Activated CD4-positive, alpha-beta memory T cell treated with anti-CD3 and anti-CD28 coated beads, Interleukin-2, amount 10 ng/mL, durations not matched to agents 7 days and 5 days (primary cell): ENCODE measurements around the gene ST6GALNAC2. TPM values are rescaled to one million over a fixed set of nuclear protein-coding genes. Genes with fewer than 3 reads are reported as not detected.

Source experiments
- CTCF ChIA-PET: fragments of 350-600 bp; sonication (Branson Sonifier 250); formaldehyde crosslinking; loops from one replicate; lab custom pipeline; 2021; ENCODE audit warnings: antibody characterized with exemption, inconsistent platforms; lab: Charles Lee
- POLR2A ChIA-PET: fragments of 350-600 bp; sonication (Branson Sonifier 250); formaldehyde crosslinking; loops from one replicate; lab custom pipeline; 2021; ENCODE audit warnings: antibody characterized with exemption; lab: Charles Lee
- DNase-seq: peaks from one replicate; pipeline ENCODE4 v3.0.0-alpha.2; 2020
- H3K27ac Mint-ChIP-seq: one replicate; pipeline ENCODE4 v1.8.0; 2021; ENCODE audit warnings: mild to moderate bottlenecking, mixed read lengths
- H3K27me3 Mint-ChIP-seq: one replicate; pipeline ENCODE4 v1.8.0; 2021; ENCODE audit warnings: mixed read lengths
- H3K36me3 Mint-ChIP-seq: one replicate; pipeline ENCODE4 v1.8.0; 2021; ENCODE audit warnings: low read depth, mixed read lengths
- H3K4me1 Mint-ChIP-seq: one replicate; pipeline ENCODE4 v1.8.0; 2021; ENCODE audit warnings: mixed read lengths
- H3K4me3 Mint-ChIP-seq: one replicate; pipeline ENCODE4 v1.8.0; 2021; ENCODE audit warnings: mild to moderate bottlenecking, mixed read lengths
- H3K9me3 Mint-ChIP-seq: one replicate; pipeline ENCODE4 v1.8.0; 2021; ENCODE audit warnings: mixed read lengths
- total RNA-seq, 2 experiments: library from RNA; stranded (reverse); gene quantifications; one replicate each; pipeline ENCODE4 v1.2.3, GENCODE V29; 2021

Gene ST6GALNAC2
- total RNA-seq, 2 experiments from 2014 or later, result 0.25 to 0.65 TPM

GRCh38 chr17:76578376-76578775, 7.3 kb downstream of the ST6GALNAC2 start:
- H3K27me3 Mint-ChIP-seq, result peaks cover 7% of the 10 kb centered on the region
- H3K36me3 Mint-ChIP-seq, result no peaks in the 10 kb centered on the region
- no peak for DNase-seq
- H3K9me3 Mint-ChIP-seq, result no peaks in the 10 kb centered on the region
- H3K27ac Mint-ChIP-seq, result no peak overlapping the region
- CTCF ChIA-PET, result interaction anchor here (1.4 kb wide), 2 partner anchors 20 to 46 kb away, joined by 3 to 8 read pairs; no protein-coding TSS in a partner anchor
- peaks cover 10% of the 10 kb centered on the region for H3K4me1 Mint-ChIP-seq
- POLR2A ChIA-PET, result interaction anchor here (1.1 kb wide), 1 partner anchor 10 kb away, joined by 3 read pairs; no protein-coding TSS in a partner anchor
- no peak overlapping the region for H3K4me3 Mint-ChIP-seq

GRCh38 chr17:76577876-76578275, 7.8 kb downstream of the ST6GALNAC2 start:
- Mint-ChIP-seq H3K27ac (no peak overlapping the region), H3K36me3 (no peaks in the 10 kb centered on the region), H3K4me1 (peaks cover 10% of the 10 kb centered on the region), H3K27me3 (peaks cover 7% of the 10 kb centered on the region), H3K4me3 (no peak overlapping the region), H3K9me3 (no peaks in the 10 kb centered on the region)
- POLR2A ChIA-PET, result interaction anchor here (1.1 kb wide), 1 partner anchor 11 kb away, joined by 3 read pairs; no protein-coding TSS in a partner anchor
- DNase-seq, result no peak
- CTCF ChIA-PET, result interaction anchor here (1.4 kb wide), 2 partner anchors 21 to 47 kb away, joined by 3 to 8 read pairs; no protein-coding TSS in a partner anchor

GRCh38 chr17:76576189-76576588, 9.5 kb downstream of the ST6GALNAC2 start:
- POLR2A ChIA-PET, result interaction anchor here (0.7 to 1.5 kb wide), 2 partner anchors 8 to 9 kb away, joined by 3 to 4 read pairs; no protein-coding TSS in a partner anchor
- H3K9me3 Mint-ChIP-seq, result no peaks in the 10 kb centered on the region
- H3K27ac Mint-ChIP-seq, result no peak overlapping the region
- H3K36me3 Mint-ChIP-seq, result no peaks in the 10 kb centered on the region
- no peaks in the 10 kb centered on the region for H3K27me3 Mint-ChIP-seq
- H3K4me3 Mint-ChIP-seq, result no peak overlapping the region
- CTCF ChIA-PET, result interaction anchor here (0.8 kb wide), 1 partner anchor 18 kb away, joined by 3 read pairs; no protein-coding TSS in a partner anchor
- peaks cover 10% of the 10 kb centered on the region for H3K4me1 Mint-ChIP-seq
- DNase-seq, result no peak

GRCh38 chr17:76575570-76575969, 10.1 kb downstream of the ST6GALNAC2 start:
- ChIA-PET POLR2A (interaction anchor here (0.7 to 1.5 kb wide), 2 partner anchors 9 kb away, joined by 3 to 4 read pairs; no protein-coding TSS in a partner anchor), CTCF (interaction anchor here (0.8 kb wide), 1 partner anchor 18 kb away, joined by 3 read pairs; no protein-coding TSS in a partner anchor)
- no peaks in the 10 kb centered on the region for H3K36me3 Mint-ChIP-seq
- H3K27ac Mint-ChIP-seq, result no peak overlapping the region
- H3K9me3 Mint-ChIP-seq, result no peaks in the 10 kb centered on the region
- peaks cover 10% of the 10 kb centered on the region for H3K4me1 Mint-ChIP-seq
- H3K27me3 Mint-ChIP-seq, result no peaks in the 10 kb centered on the region
- no peak overlapping the region for H3K4me3 Mint-ChIP-seq
- no peak for DNase-seq

- ChIA-PET CTCF (no interaction called here), POLR2A (no interaction called here)
- Mint-ChIP-seq H3K9me3 (no peaks in the 10 kb centered on the region), H3K36me3 (no peaks in the 10 kb centered on the region), H3K4me1 (peaks cover 2% of the 10 kb centered on the region), H3K27ac (no peak overlapping the region), H3K27me3 (no peaks in the 10 kb centered on the region), H3K4me3 (no peak overlapping the region)
- DNase-seq, result no peak
Measured at GRCh38 chr17:76574166-76574565, 11.5 kb downstream of the ST6GALNAC2 start.

GRCh38 chr17:76573096-76573495, 12.6 kb downstream of the ST6GALNAC2 start:
- CTCF ChIA-PET, result interaction anchor here (0.9 kb wide), 1 partner anchor 51 kb away, joined by 4 read pairs; no protein-coding TSS in a partner anchor
- H3K27me3 Mint-ChIP-seq, result no peaks in the 10 kb centered on the region
- H3K9me3 Mint-ChIP-seq, result no peaks in the 10 kb centered on the region
- no peak for DNase-seq
- H3K4me3 Mint-ChIP-seq, result no peak overlapping the region
- H3K4me1 Mint-ChIP-seq, result no peaks in the 10 kb centered on the region
- POLR2A ChIA-PET, result no interaction called here
- no peak overlapping the region for H3K27ac Mint-ChIP-seq
- H3K36me3 Mint-ChIP-seq, result no peaks in the 10 kb centered on the region

- H3K4me1 Mint-ChIP-seq, result no peaks in the 10 kb centered on the region
- ChIA-PET CTCF (interaction anchor here (1.3 kb wide), 1 partner anchor 10 kb away, joined by 3 read pairs; no protein-coding TSS in a partner anchor), POLR2A (interaction anchor here (2.0 kb wide), 1 partner anchor 12 kb away, joined by 5 read pairs; no protein-coding TSS in a partner anchor)
- no peaks in the 10 kb centered on the region for H3K9me3 Mint-ChIP-seq
- no peak overlapping the region for H3K4me3 Mint-ChIP-seq
- H3K36me3 Mint-ChIP-seq, result peaks cover 4% of the 10 kb centered on the region
- no peak overlapping the region for H3K27ac Mint-ChIP-seq
- H3K27me3 Mint-ChIP-seq, result no peaks in the 10 kb centered on the region
- no peak for DNase-seq
Measured at GRCh38 chr17:76572201-76572910, 13.3 kb downstream of the ST6GALNAC2 start.

GRCh38 chr17:76570877-76571471, 14.7 kb downstream of the ST6GALNAC2 start:
- POLR2A ChIA-PET, result interaction anchor here (2.0 kb wide), 1 partner anchor 11 kb away, joined by 5 read pairs; no protein-coding TSS in a partner anchor
- no peak overlapping the region for H3K4me3 Mint-ChIP-seq
- CTCF ChIA-PET, result interaction anchor here (0.5 to 1.5 kb wide), 4 partner anchors 9 to 14 kb away, joined by 3 read pairs; no protein-coding TSS in a partner anchor

GRCh38 chr17:76570457-76570856, 15.2 kb downstream of the ST6GALNAC2 start:
- peaks cover 3% of the 10 kb centered on the region for H3K4me1 Mint-ChIP-seq
- DNase-seq, result no peak
- POLR2A ChIA-PET, result interaction anchor here (1.1 to 2.0 kb wide), 2 partner anchors 10 to 12 kb away, joined by 3 to 5 read pairs; no protein-coding TSS in a partner anchor
- no peaks in the 10 kb centered on the region for H3K27me3 Mint-ChIP-seq
- H3K27ac Mint-ChIP-seq, result no peak overlapping the region
- CTCF ChIA-PET, result interaction anchor here (0.5 to 1.5 kb wide), 2 partner anchors 10 to 14 kb away, joined by 3 read pairs; no protein-coding TSS in a partner anchor
- peaks cover 20% of the 10 kb centered on the region for H3K36me3 Mint-ChIP-seq
- H3K4me3 Mint-ChIP-seq, result no peak overlapping the region
- no peaks in the 10 kb centered on the region for H3K9me3 Mint-ChIP-seq

More at GRCh38 chr17:76570877-76571471, 14.7 kb downstream of the ST6GALNAC2 start:
- H3K36me3 Mint-ChIP-seq, result peaks cover 15% of the 10 kb centered on the region
- H3K4me1 Mint-ChIP-seq, result peaks cover 3% of the 10 kb centered on the region
- H3K27ac Mint-ChIP-seq, result no peak overlapping the region
- H3K27me3 Mint-ChIP-seq, result no peaks in the 10 kb centered on the region
- DNase-seq, result no peak
- H3K9me3 Mint-ChIP-seq, result no peaks in the 10 kb centered on the region

- H3K27me3 Mint-ChIP-seq, result no peaks in the 10 kb centered on the region
- H3K36me3 Mint-ChIP-seq, result peaks cover 27% of the 10 kb centered on the region
- DNase-seq, result no peak
- H3K9me3 Mint-ChIP-seq, result no peaks in the 10 kb centered on the region
- H3K4me3 Mint-ChIP-seq, result no peak overlapping the region
- POLR2A ChIA-PET, result interaction anchor here (1.1 kb wide), 1 partner anchor 13 kb away, joined by 3 read pairs; no protein-coding TSS in a partner anchor
- H3K4me1 Mint-ChIP-seq, result peaks cover 7% of the 10 kb centered on the region
- no peak overlapping the region for H3K27ac Mint-ChIP-seq
- CTCF ChIA-PET, result interaction anchor here (1.5 kb wide), 1 partner anchor 9 kb away, joined by 3 read pairs; no protein-coding TSS in a partner anchor
Measured at GRCh38 chr17:76569607-76570279, 15.9 kb downstream of the ST6GALNAC2 start.

- ChIA-PET CTCF (no interaction called here), POLR2A (interaction anchor here (1.1 to 2.8 kb wide), 2 partner anchors 11 to 25 kb away, joined by 3 to 26 read pairs; no protein-coding TSS in a partner anchor)
- H3K4me3 Mint-ChIP-seq, result no peak overlapping the region
- H3K4me1 Mint-ChIP-seq, result peaks cover 7% of the 10 kb centered on the region
- H3K36me3 Mint-ChIP-seq, result peaks cover 33% of the 10 kb centered on the region
- no peak for DNase-seq
- no peak overlapping the region for H3K27ac Mint-ChIP-seq
- H3K27me3 Mint-ChIP-seq, result no peaks in the 10 kb centered on the region
- H3K9me3 Mint-ChIP-seq, result no peaks in the 10 kb centered on the region
Measured at GRCh38 chr17:76568811-76569221, 16.8 kb downstream of the ST6GALNAC2 start.
